GM18868 (cell line): ENCODE data around the gene SLC35A3.
A peak's percentile ranks its signal among the peaks of the same experiment; 100 is the strongest.
"Not testable (repeated sequence)": the region's sequence is repeated elsewhere in the genome, so short reads cannot be mapped to it uniquely, and the experiment has no call there.

Source experiments
- ATAC-seq: cut with Tn5 transposase; IDR thresholded peaks from one replicate; pipeline ENCODE4 v1.9.1; 2021; ENCODE audit warnings: mild to moderate bottlenecking, moderate library complexity; ENCODE audit not compliant: unreplicated experiment

The SLC35A3 gene

DNA sequence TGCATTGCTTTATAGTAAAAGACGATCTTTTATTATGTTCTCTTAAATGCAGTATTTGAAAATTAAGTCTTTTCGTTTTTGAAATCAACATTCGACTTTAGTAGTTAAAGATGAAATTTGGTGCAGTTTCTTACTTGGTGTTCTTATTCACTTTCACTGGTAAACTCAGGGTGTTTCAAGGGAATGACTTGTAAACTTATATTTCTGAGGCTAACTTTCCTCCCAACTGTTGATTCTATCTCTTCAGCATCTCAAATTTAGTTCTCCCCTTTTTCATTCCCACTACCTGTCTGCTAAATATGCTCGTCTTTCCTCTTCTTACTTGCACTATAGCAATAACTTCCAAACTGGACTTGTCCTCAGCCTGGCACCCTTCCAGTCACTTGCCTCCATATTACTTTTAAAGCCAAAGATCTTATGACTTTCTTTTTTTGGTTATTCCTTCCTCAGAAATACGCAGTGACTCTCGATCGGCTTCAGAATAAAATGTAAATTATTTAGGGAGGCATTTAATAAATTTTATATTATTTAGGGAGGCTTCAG lies 988 bp downstream of the SLC35A3 start:
- ATAC-seq: no peak

DNA sequence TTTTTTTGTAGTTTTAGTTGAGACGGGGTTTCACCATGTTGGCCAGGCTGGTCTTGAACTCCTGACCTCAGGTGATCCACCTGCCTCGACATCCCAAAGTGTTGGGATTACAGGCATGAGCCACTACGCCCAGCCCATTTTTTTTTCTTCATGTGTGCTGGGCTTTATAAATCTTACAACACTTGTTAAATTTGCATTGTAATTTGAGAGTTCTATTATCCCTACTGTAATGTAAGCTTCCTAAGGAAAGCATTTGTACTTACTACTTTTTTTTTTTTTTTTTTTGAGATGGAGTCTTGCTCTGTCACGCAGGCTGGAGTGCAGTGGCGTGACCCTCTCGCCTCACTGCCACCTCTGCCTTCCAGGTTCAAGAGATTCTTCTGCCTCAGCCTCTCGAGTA lies 2.3 kb downstream of the SLC35A3 start:
- ATAC-seq: not testable (repeated sequence)

GRCh38 chr1:99975529-99975928 lies 5.7 kb downstream of the SLC35A3 start:
- no peak for ATAC-seq

DNA sequence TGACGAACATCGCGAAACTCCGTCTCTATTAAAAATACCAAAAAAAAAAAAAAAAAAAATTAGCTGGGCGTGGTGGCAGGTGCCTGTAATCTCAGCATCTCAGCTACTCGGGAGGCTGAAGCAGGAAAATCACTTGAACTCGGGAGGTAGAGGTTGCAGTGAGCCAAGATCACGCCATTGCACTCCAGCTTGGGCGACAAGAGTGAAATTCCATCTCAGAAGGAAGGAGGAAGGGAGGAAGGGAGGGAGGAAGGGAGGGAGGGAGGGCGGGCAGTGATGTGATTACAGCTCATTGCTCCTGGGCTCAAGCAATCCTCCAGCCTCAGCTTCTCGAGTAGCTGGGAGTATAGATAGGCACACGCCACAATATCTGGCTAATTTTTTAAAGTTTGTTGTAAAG lies 7.5 kb downstream of the SLC35A3 start:
- ATAC-seq: not testable (repeated sequence)

DNA sequence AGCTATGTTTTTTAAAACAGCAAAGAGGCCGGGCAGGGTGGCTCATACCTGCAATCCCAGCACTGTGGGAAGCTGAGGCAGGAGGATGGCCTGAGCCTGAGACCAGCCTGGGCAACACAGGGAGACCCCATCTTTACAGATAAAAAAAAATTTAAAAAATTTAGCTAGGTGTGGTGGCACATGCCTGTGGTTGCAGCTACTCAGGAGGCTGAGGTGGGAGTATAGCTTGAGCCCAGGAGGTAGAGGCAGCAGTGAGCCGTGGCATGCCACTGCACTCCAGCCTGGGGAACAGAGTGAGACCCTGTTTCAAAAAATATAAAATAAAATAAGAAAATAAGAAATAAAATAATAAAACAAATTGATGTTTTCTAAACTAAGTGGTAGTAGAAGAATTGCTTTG lies 8.4 kb downstream of the SLC35A3 start:
- ATAC-seq: no peak

GRCh38 chr1:99979091-99979490 lies 9.3 kb downstream of the SLC35A3 start:
- no peak for ATAC-seq

GRCh38 chr1:99980928-99981327 lies 11.1 kb downstream of the SLC35A3 start:
- ATAC-seq: no peak

DNA sequence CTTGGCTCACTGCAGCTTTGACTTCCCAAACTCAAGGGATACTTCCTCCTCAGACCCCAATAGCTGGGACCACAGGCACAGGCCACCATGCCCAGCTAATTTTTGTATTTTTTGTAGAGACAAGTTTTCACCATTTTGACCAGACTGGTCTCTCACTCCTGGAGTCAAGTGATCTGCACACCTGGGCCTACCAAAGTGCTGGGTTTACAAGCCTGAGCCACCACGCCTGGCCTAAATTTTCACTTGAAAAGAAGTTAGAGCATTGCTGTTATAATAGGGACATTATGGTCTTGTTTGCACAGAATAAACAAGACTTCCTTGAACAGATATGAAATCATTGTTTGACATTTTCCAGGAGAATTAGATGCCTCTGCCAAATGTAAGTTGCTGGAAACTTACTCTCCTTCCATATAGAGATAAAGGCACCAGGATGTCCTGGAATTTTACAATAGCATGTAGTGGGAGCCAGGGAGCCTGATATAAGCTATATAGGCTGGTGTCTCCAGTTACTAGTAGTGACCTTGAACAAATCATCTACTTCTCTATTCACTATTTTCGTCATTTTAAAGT lies 16.9 kb downstream of the SLC35A3 start:
- ATAC-seq: no peak

DNA sequence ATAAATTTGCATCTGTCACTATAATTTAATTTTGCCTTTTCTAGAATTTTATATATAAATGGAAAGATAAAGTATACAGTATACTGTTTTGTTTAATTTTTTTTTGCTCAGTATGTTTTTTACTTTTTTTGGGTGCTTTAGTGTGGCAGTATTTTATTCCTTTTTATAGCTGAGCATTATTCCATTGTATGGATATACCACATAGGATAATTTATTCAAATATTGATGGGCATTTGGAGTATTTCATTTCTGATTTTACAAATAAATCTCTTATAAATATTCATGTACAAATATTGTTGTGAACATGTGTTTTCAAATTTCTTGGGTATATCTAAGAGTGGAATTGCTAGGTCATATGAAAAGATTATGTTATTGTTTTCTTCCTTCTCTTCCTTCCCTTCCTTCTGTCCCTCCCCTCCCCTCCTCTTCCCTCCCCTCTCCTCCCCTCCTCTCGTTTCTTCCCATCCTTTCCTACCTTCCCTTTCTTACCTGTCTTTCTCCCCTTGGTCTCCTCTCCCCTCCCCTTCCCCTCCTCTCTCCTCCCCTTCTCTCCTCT lies 18.5 kb downstream of the SLC35A3 start:
- no peak for ATAC-seq

- ATAC-seq: no peak
Measured at GRCh38 chr1:99992044-99992722, 22.4 kb downstream of the SLC35A3 start.

- peak; percentile 48 for ATAC-seq
Measured at GRCh38 chr1:99992760-99993467, 23.1 kb downstream of the SLC35A3 start.

- no peak for ATAC-seq
Measured at GRCh38 chr1:99993468-99993845, 23.7 kb downstream of the SLC35A3 start.

DNA sequence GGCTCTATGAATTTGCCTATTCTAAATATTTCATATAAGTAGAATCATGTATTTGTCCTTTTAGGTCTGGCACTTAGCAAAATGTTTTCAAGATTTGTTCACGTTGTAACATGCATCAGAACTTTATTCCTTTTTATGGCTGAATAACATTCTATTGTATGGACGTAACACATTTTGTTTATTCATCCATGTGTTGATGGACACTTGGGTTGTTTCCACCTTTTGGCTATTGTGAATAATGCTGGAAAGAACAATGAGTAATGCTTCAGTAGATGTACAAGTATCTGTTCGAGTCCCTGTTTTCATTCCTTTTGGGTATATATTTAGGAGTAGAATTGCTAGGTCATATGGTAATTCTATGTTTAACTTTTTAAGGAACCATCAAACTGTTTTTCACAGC lies 24.7 kb downstream of the SLC35A3 start:
- no peak for ATAC-seq

DNA sequence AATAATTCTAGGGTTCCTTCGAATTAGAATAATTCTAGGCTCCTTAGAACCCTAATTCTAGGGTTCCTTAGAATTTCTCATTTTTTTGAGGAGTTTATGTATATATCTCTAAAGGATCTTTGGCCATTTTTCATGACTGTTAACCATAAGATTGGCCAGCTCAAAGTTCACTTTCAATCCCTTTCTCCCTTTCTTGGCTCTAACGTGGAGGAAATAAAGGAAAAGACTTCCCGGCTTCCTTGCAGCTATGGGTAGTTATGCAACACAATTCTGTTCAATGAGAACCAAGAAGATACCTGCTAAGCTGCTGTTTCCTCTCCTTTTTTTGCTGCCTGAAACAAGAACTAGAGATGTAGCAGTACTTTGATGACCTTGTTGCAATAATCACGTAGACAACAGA lies 27.2 kb downstream of the SLC35A3 start:
- ATAC-seq: no peak

DNA sequence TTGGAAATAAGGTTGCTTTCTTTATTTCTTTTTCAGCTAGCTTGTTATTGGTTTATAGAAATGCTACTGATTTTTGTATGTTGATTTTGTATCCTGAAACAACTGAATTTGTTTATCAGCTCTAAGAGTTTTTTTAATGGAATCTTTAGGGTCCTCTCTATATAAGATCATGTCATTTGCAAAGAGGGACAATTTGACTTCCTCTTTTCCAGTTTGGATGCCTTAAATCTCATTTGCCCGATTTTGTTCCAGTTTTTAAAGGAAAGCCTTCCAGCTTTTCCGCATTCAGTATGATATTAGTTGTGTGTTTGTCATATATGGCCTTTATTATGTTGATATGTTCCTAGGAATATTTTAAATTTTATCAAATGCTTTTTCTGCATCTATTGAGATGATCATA lies 31.7 kb downstream of the SLC35A3 start:
- ATAC-seq: no peak

DNA sequence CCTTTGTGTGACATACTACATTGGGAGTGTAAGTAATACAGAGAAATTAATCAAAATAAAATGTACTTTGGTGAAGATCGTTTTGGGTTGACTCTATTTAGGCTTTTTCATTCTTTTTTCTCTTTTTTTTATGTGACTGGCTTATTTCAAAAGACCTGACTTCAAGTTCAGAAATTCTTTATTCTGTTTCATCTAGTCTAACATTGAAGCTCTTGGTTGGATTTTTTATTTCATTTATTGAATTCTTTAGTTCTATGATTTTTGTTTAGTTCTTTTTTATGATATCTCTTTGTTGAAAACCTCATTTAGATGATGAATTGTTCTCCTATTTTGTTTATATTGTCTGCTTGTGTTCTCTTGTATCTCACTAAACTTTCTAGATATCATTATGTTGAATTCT lies 35.6 kb downstream of the SLC35A3 start:
- no peak for ATAC-seq

GRCh38 chr1:100006688-100007087 lies 36.9 kb downstream of the SLC35A3 start:
- no peak for ATAC-seq

DNA sequence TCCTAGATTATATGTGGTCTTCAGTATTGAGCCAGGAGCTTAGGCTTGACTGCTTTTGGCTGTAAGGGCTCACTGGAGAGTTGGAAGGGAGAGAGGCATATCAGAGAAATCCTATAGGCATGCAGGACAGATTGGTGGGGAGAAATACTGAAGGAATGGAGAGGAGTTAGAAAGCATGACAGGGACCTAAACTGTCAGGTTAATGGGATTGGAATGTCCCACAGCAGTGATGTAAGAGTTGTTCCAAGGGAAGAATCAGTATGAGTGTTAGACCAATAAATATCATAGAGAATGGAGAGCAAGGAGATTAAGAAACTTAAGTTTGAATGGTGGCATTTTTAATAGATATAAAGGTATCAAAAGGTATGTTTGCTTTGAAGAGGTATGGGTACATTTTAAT lies 39.7 kb downstream of the SLC35A3 start:
- ATAC-seq: no peak

DNA sequence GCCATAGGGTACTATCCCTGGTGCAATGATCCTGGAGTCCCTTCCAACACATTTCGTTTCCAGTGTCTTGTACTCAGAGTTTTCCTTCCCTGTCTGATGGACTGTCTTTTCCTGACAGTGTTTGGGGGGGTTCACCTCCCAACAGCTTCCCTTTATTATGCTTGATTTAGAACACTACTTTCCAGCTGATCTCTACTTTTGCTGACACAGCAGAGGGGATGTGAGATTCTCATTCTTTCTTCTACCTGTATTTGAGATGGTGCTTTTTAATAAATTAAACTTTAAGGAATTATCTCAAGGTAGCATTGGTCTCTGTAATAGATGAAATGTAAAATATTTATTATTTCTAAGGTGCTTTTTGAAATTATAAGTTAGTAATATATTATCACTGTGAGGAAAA lies 41.0 kb downstream of the SLC35A3 start:
- no peak for ATAC-seq

GRCh38 chr1:100019220-100019619 lies 49.4 kb downstream of the SLC35A3 start:
- no peak for ATAC-seq

- ATAC-seq: no peak
Measured at GRCh38 chr1:100023482-100023881, 53.7 kb downstream of the SLC35A3 start.

GRCh38 chr1:100027212-100027611 lies 57.4 kb downstream of the SLC35A3 start:
- ATAC-seq: no peak
